GM19455 (cell line): ENCODE results near the gene RIPOR2.
A peak's percentile ranks its signal among the peaks of the same experiment; 100 is the strongest.
"Not testable (repeated sequence)": the region's sequence is repeated elsewhere in the genome, so short reads cannot be mapped to it uniquely, and the experiment has no call there.

Experiments used
- ATAC-seq: cut with Tn5 transposase; IDR thresholded peaks from one replicate; pipeline ENCODE4 v1.9.1; 2021; ENCODE audit not compliant: unreplicated experiment

RIPOR2 gene

GRCh38 chr6:24879351-24879750 is 56.4 kb downstream of the RIPOR2 start:
- no peak for ATAC-seq

GRCh38 chr6:24877747-24878146 is 58.0 kb downstream of the RIPOR2 start:
- ATAC-seq, result not testable (repeated sequence)

- ATAC-seq, result no peak
Measured at GRCh38 chr6:24876499-24877465, 59.0 kb downstream of the RIPOR2 start.

GRCh38 chr6:24875534-24875901 is 60.2 kb downstream of the RIPOR2 start:
- ATAC-seq, result no peak

- no peak for ATAC-seq
Measured at GRCh38 chr6:24874776-24875533, 60.8 kb downstream of the RIPOR2 start.

GRCh38 chr6:24874128-24874527 is 61.6 kb downstream of the RIPOR2 start:
- ATAC-seq, result no peak

GRCh38 chr6:24872779-24873178 is 63.0 kb downstream of the RIPOR2 start:
- ATAC-seq, result no peak

- no peak for ATAC-seq
Measured at GRCh38 chr6:24868765-24869164, 67.0 kb downstream of the RIPOR2 start.

GRCh38 chr6:24867104-24867703 is 68.6 kb downstream of the RIPOR2 start:
- no peak for ATAC-seq

GRCh38 chr6:24865161-24865560 is 70.6 kb downstream of the RIPOR2 start:
- ATAC-seq, result no peak

GRCh38 chr6:24864343-24864742 is 71.4 kb downstream of the RIPOR2 start:
- ATAC-seq, result no peak

GRCh38 chr6:24861934-24862333 is 73.8 kb downstream of the RIPOR2 start:
- ATAC-seq, result peak; percentile 49

GRCh38 chr6:24859608-24860200 is 76.1 kb downstream of the RIPOR2 start:
- ATAC-seq, result no peak

GRCh38 chr6:24859132-24859531 is 76.6 kb downstream of the RIPOR2 start:
- no peak for ATAC-seq

GRCh38 chr6:24858177-24858653 is 77.5 kb downstream of the RIPOR2 start:
- peak; percentile 67 for ATAC-seq

- no peak for ATAC-seq
Measured at GRCh38 chr6:24856901-24857670, 78.7 kb downstream of the RIPOR2 start.

GRCh38 chr6:24856246-24856599 is 79.5 kb downstream of the RIPOR2 start:
- ATAC-seq, result no peak

- ATAC-seq, result no peak
Measured at GRCh38 chr6:24855395-24856245, 80.1 kb downstream of the RIPOR2 start.

- no peak for ATAC-seq
Measured at GRCh38 chr6:24854077-24854666, 81.6 kb downstream of the RIPOR2 start.
